GM11168 (cell line): ENCODE results near the gene PGAM2.
"Not testable (repeated sequence)": the region's sequence is repeated elsewhere in the genome, so short reads cannot be mapped to it uniquely, and the experiment has no call there.

Source experiments
- in situ Hi-C: fragments of 300-500 bp; cut with MboI; formaldehyde crosslinking; loops from one replicate; pipeline ENCODE4 v1.12.0; 2022; ENCODE audit warnings: low sequenced_read_pairs; ENCODE audit not compliant: unreplicated experiment

The PGAM2 gene

DNA sequence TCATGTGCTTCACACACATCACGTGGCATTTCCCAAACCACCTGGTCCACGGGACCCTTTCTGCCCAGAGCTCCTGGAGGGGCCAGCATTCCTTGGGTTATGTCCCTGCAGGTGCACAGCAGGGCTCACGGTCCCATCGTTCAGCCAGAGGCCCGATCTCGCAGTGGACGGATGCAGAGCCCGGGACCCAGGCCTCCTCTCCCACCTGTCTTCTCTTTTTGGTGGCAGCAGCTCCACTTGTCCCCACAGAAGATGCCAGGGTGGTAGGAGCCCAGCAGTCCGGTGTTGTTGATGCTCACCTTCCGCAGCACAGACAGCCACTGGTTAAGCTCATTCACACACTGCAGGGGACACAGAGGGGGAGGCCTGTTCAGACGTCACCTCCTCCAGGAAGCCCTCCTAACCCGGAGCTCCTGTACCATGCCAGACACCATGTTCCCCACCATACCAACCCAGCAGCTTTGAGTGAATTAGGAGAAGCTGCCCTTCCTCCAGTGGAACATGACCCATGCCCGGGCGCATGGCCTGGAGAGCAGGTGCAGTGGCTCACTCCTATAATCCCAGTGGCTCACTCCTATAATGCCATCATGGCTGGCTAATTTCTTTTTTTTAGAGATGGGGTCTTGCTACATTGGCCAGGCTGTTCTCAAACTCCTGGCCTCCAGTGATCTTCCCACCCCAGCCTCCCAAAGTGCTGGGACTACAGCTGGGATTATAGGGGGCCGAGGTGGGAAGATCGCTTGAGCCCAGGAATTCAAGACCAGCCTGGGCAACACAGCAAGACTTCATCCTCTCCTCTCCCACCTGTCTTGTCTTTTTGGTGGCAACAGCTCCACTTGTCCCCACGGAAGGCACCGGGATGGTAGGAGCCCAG is 31.2 kb downstream of the PGAM2 start:
- in situ Hi-C loops: not testable (repeated sequence)

- in situ Hi-C loops: not testable (repeated sequence)
Observed at GRCh38 chr7:44032031-44032430, 33.3 kb downstream of the PGAM2 start.

GRCh38 chr7:44031319-44031718 is 34.0 kb downstream of the PGAM2 start:
- in situ Hi-C loops: not testable (repeated sequence)

- in situ Hi-C loops: not testable (repeated sequence)
Observed at GRCh38 chr7:44030029-44030428, 35.3 kb downstream of the PGAM2 start.

DNA sequence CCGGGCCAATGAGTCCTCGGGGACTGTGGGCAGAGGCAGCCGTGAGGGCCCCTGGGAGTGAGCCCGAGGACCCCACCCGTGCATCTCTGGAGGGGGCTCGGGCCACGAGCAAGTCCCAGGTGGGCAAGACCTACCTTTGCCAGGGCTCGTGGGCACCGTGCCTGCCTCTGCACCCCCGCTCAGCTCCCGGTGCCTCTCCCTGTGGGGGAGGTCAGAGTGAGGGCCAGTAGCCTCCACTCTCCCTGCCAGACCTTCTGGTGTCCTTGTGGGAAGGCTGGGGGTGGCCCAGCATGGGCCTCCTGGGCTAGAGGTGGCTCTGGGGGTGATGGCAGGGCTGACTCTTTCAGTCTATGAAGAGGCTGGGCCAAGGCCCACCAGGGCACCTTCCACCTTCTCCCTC is 35.9 kb downstream of the PGAM2 start:
- in situ Hi-C loops: not testable (repeated sequence)

DNA sequence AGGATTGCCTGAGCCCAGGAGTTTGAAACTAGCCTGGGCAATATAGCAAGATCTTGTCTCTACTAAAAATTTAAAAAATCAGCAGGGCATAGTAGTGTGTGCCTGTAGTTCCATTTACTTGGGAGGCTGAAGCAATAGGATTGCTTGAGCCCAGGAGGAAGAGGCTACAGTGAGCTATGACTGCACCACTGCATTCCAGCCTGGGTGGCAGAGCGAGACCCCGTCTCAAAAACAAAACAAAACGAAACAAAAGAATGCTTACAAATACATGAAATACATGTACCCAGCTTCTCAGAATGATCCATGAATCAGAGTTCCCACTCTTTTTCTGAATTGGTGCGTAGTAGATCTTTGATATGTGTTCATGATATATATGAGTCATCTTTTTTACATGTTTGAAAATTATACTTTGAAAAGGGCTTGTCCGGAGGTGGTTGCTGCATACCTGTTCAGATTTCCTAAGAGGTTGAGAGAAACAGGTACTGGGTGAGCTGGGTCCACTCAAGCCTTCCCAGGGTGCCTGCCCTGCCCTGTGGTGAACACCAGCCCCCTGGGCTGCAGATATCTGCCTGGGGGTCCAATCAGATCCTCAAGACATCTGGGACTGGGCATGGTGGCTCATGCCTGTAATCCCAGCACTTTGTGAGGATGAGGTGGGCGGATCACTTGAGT is 42.4 kb downstream of the PGAM2 start:
- in situ Hi-C loops: not testable (repeated sequence)

GRCh38 chr7:44022069-44022468 is 43.3 kb downstream of the PGAM2 start:
- in situ Hi-C loops: not testable (repeated sequence)

DNA sequence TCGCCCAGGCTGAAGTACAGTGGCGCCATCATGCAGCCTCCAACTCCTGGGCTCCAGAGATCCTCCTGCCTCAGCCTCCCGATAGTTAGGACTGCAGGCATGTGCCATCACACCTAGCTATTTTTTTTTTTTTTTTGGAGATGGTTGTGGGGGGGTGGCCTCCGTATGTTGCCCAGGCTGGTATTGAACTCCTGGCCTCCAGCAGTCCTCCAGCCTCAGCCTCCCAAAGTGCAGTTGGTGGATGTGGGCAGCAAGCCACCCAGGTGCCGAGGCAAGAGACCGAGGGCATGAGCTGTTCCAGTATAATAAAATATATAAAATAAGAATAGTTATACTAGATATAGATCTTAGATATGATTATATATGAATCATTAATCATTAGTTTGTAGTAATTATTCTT is 45.5 kb downstream of the PGAM2 start:
- in situ Hi-C loops: not testable (repeated sequence)

GRCh38 chr7:44018857-44019807 is 46.2 kb downstream of the PGAM2 start:
- in situ Hi-C loops: not testable (repeated sequence)

DNA sequence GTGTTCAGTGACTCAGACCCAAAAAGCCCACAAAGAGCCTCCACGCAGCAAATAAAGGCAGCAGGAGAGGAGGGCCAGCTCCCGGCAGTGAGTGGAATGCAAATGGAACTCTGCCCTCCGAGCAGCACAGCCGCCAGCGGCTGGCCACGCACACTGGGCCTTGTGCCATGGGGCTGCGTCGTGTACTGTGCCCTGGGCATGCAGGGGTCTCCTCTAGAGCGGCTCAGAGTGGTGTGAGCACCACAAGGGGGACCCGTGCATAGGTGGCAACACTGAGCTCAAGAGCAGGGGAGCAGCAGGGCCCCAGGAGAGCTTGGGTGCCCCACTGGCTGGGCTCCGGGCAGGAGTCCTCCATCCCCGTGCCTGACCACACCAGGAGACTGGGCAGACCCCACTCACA is 50.3 kb downstream of the PGAM2 start:
- in situ Hi-C loops: not testable (repeated sequence)
